OCI-LY3 (cell line): Measurements from ENCODE around the gene PSG2.
"Not testable (repeated sequence)": the region's sequence is repeated elsewhere in the genome, so short reads cannot be mapped to it uniquely, and the experiment has no call there.

ENCODE experiments used
- H2AFZ ChIP-seq: fragments of 200-600, 300-600 bp; shearing (Covaris generic); 2 replicates; pipeline ENCODE4 v1.6.0; 2014; ENCODE audit warnings: antibody characterized with exemption, low read depth, low read length
- H3K27ac ChIP-seq: fragments of 200-600, 300-600 bp; sonication (generic); 2 replicates; pipeline ENCODE4 v1.5.1; 2014; ENCODE audit warnings: mild to moderate bottlenecking, low read length, moderate library complexity, mixed read lengths
- H3K27me3 ChIP-seq: fragments of 200-600, 300-600 bp; sonication (generic); 2 replicates; pipeline ENCODE4 v1.6.1; 2014; ENCODE audit warnings: low read depth, low read length, mixed read lengths
- H3K36me3 ChIP-seq: fragments of 200-600, 300-600 bp; sonication (generic); replicated peaks from 2 replicates; pipeline ENCODE3; 2014; ENCODE audit warnings: low read depth, low read length, mixed read lengths
- H3K4me1 ChIP-seq: fragments of 300-600, 200-600 bp; sonication (generic); 2 replicates; pipeline ENCODE4 v1.6.1; 2014; ENCODE audit warnings: low read length, mixed read lengths
- H3K4me2 ChIP-seq: fragments of 200-600, 300-600 bp; sonication (generic); 2 replicates; pipeline ENCODE4 v1.6.1; 2014; ENCODE audit warnings: low read length, mixed read lengths
- H3K4me3 ChIP-seq: fragments of 300-600, 200-600 bp; sonication (generic); 2 replicates; pipeline ENCODE4 v1.5.1; 2014; ENCODE audit warnings: antibody characterized with exemption, mild to moderate bottlenecking, low read length, moderate library complexity
- H3K79me2 ChIP-seq: fragments of 300-600, 200-600 bp; shearing (Covaris generic); 2 replicates; pipeline ENCODE4 v1.6.1; 2014; ENCODE audit warnings: mild to moderate bottlenecking, low read length, mixed read lengths
- H3K9ac ChIP-seq: fragments of 300-600, 200-600 bp; shearing (Covaris generic); 2 replicates; pipeline ENCODE4 v1.6.0; 2014; ENCODE audit warnings: mild to moderate bottlenecking, low read length, moderate library complexity
- H3K9me3 ChIP-seq: fragments of 200-600, 300-600 bp; shearing (Covaris generic); 2 replicates; pipeline ENCODE4 v1.6.1; 2014; ENCODE audit warnings: low read length, mixed read lengths; ENCODE audit not compliant: insufficient read depth
- H4K20me1 ChIP-seq: fragments of 200-600, 300-600 bp; sonication (generic); 2 replicates; pipeline ENCODE4 v1.6.1; 2016; ENCODE audit warnings: low read length, mixed read lengths; ENCODE audit not compliant: insufficient read depth
- CTCF ChIP-seq: fragments of 200-600, 300-600 bp; sonication (generic); IDR thresholded peaks from 2 replicates; pipeline ENCODE4 v1.5.1; 2014; ENCODE audit warnings: antibody characterized with exemption, low read length, low read depth

Gene PSG2

GRCh38 chr19:43027985-43028384 lies 54.5 kb downstream of the PSG2 start:
- peak; percentile 40 for TF ChIP-seq CTCF

GRCh38 chr19:43027061-43027460 lies 55.4 kb downstream of the PSG2 start:
- not testable (repeated sequence) for H3K36me3 ChIP-seq, H4K20me1 ChIP-seq, H3K9me3 ChIP-seq, H3K9ac ChIP-seq, H3K4me1 ChIP-seq, H3K4me3 ChIP-seq, H2AFZ ChIP-seq, H3K79me2 ChIP-seq, H3K4me2 ChIP-seq, H3K27ac ChIP-seq, H3K27me3 ChIP-seq

More at GRCh38 chr19:43027985-43028384, 54.5 kb downstream of the PSG2 start:
- H4K20me1 ChIP-seq, H3K4me2 ChIP-seq, H3K4me1 ChIP-seq, H3K36me3 ChIP-seq, H2AFZ ChIP-seq, H3K9me3 ChIP-seq, H3K4me3 ChIP-seq, H3K27me3 ChIP-seq, H3K79me2 ChIP-seq, H3K27ac ChIP-seq, H3K9ac ChIP-seq: not testable (repeated sequence)

- not testable (repeated sequence) for H3K9me3 ChIP-seq, H3K27me3 ChIP-seq, H3K9ac ChIP-seq, H2AFZ ChIP-seq, H3K4me2 ChIP-seq, H3K4me1 ChIP-seq, H3K27ac ChIP-seq, H3K79me2 ChIP-seq, H4K20me1 ChIP-seq, H3K36me3 ChIP-seq, H3K4me3 ChIP-seq
Observed at GRCh38 chr19:43026369-43026768, 56.1 kb downstream of the PSG2 start, which contains the start of gene PSG11. Gene PSG11, minus strand, starts transcription at chr19:43026469. Its CDS starts 97 bp downstream, at chr19:43026372.

GRCh38 chr19:43022098-43022497 lies 60.4 kb downstream of the PSG2 start:
- not testable (repeated sequence) for H3K4me1 ChIP-seq, H3K4me3 ChIP-seq, H3K9ac ChIP-seq, H4K20me1 ChIP-seq, H3K27ac ChIP-seq, H3K4me2 ChIP-seq, H2AFZ ChIP-seq, H3K79me2 ChIP-seq, H3K9me3 ChIP-seq, H3K36me3 ChIP-seq, H3K27me3 ChIP-seq

GRCh38 chr19:43021629-43022028 lies 60.9 kb downstream of the PSG2 start:
- H3K36me3 ChIP-seq, H3K4me3 ChIP-seq, H3K27ac ChIP-seq, H4K20me1 ChIP-seq, H3K79me2 ChIP-seq, H3K9me3 ChIP-seq, H3K4me1 ChIP-seq, H3K9ac ChIP-seq, H2AFZ ChIP-seq, H3K4me2 ChIP-seq, H3K27me3 ChIP-seq: not testable (repeated sequence)

GRCh38 chr19:43019588-43019987 lies 62.9 kb downstream of the PSG2 start:
- H3K79me2 ChIP-seq, H3K27me3 ChIP-seq, H3K4me3 ChIP-seq, H3K4me1 ChIP-seq, H3K4me2 ChIP-seq, H4K20me1 ChIP-seq, H3K9me3 ChIP-seq, H3K27ac ChIP-seq, H2AFZ ChIP-seq, H3K36me3 ChIP-seq, H3K9ac ChIP-seq: not testable (repeated sequence)
- peak; percentile 17 for TF ChIP-seq CTCF
